Subcutaneous adipose tissue (tissue), 4 donors: ENCODE measurements around the gene CYP20A1. TPM values are rescaled to one million over a fixed set of nuclear protein-coding genes. Genes with fewer than 3 reads are reported as not detected.

ENCODE experiments used
- CTCF ChIP-seq: fragments of 450-650 bp; IDR thresholded peaks from one replicate; pipeline ENCODE4 v1.5.1; 2016; ENCODE audit warnings: low read depth, mild to moderate bottlenecking, control low read depth, antibody characterized with exemption, moderate library complexity
- total RNA-seq, 4 donors: library from RNA; depleted of rRNA; stranded (reverse); fragments of >200 nt; gene quantifications; one replicate each; pipeline ENCODE4 v1.1.0, GENCODE V29; 2016

CYP20A1 gene
- total RNA-seq, 4 donors from 2014 or later, result 26.0 to 43.0 (median 31.8) TPM

- TF ChIP-seq CTCF, result no peak
Measured at GRCh38 chr2:203279288-203279687, 40.5 kb downstream of the CYP20A1 start.

- no peak for TF ChIP-seq CTCF
Measured at GRCh38 chr2:203280428-203281064, 41.7 kb downstream of the CYP20A1 start.

GRCh38 chr2:203282101-203282500, 43.3 kb downstream of the CYP20A1 start:
- no peak for TF ChIP-seq CTCF

- no peak for TF ChIP-seq CTCF
Measured at GRCh38 chr2:203286532-203286931, 47.7 kb downstream of the CYP20A1 start.

GRCh38 chr2:203301667-203302066, 62.8 kb downstream of the CYP20A1 start:
- no peak for TF ChIP-seq CTCF

- TF ChIP-seq CTCF, result no peak
Measured at GRCh38 chr2:203310688-203311436, 72.0 kb downstream of the CYP20A1 start.

- no peak for TF ChIP-seq CTCF
Measured at GRCh38 chr2:203326356-203326755, 87.5 kb downstream of the CYP20A1 start.
